SK-N-SH treated with all-trans-retinoic acid at 6 μM for 48 hours (cell line): ENCODE data around the gene CFAP100.

ENCODE experiments used
- ATAC-seq: fragments of 200-7000 bp; cut with Tn5 transposase; 3 replicates; pipeline ENCODE4 v1.9.1; 2020; ENCODE audit warnings: mild to moderate bottlenecking, moderate library complexity
- ARNTL ChIP-seq: fragments of 450-650 bp; formaldehyde crosslinking; IDR thresholded peaks from 2 replicates; pipeline ENCODE4 v1.5.0; 2020; ENCODE audit warnings: low read depth, mild to moderate bottlenecking, moderate library complexity, borderline replicate concordance
- BACH2 ChIP-seq: fragments of 250-450 bp; sonication (Bioruptor Pico); IDR thresholded peaks from 2 replicates; pipeline ENCODE4 v1.9.0; 2021; ENCODE audit warnings: mild to moderate bottlenecking, borderline replicate concordance
- CSDC2 ChIP-seq: fragments of 250-450 bp; sonication (Bioruptor Pico); IDR thresholded peaks from 2 replicates; pipeline ENCODE4 v1.5.0; 2020; ENCODE audit warnings: mild to moderate bottlenecking, moderate library complexity
- GLIS3 ChIP-seq: fragments of 250-450 bp; sonication (Bioruptor Pico); IDR thresholded peaks from 2 replicates; pipeline ENCODE4 v1.5.0; 2020; ENCODE audit warnings: mild to moderate bottlenecking, moderate library complexity
- ISL1 ChIP-seq: fragments of 250-450 bp; sonication (Bioruptor Pico); IDR thresholded peaks from 2 replicates; pipeline ENCODE4 v2.1.2; 2022; ENCODE audit warnings: mild to moderate bottlenecking, moderate library complexity
- OSR1 ChIP-seq: fragments of 250-450 bp; sonication (Bioruptor Pico); IDR thresholded peaks from 2 replicates; pipeline ENCODE4 v1.8.0; 2022; ENCODE audit warnings: moderate library complexity, mild to moderate bottlenecking, inconsistent platforms
- PPARA ChIP-seq: fragments of 250-450 bp; sonication (Bioruptor Pico); IDR thresholded peaks from 2 replicates; pipeline ENCODE4 v1.5.0; 2020; ENCODE audit warnings: mild to moderate bottlenecking, borderline replicate concordance
- RARB ChIP-seq: fragments of 250-450 bp; sonication (Bioruptor Pico); IDR thresholded peaks from 2 replicates; pipeline ENCODE4 v1.8.0; 2021; ENCODE audit warnings: mild to moderate bottlenecking, moderate library complexity
- SNAI2 ChIP-seq: fragments of 250-450 bp; sonication (Bioruptor Pico); IDR thresholded peaks from 2 replicates; pipeline ENCODE4 v1.5.0; 2020; ENCODE audit warnings: mild to moderate bottlenecking, moderate library complexity
- TCF4 ChIP-seq: fragments of 250-450 bp; sonication (Bioruptor Pico); IDR thresholded peaks from 2 replicates; pipeline ENCODE4 v1.8.0; 2021; ENCODE audit warnings: mild to moderate bottlenecking, moderate library complexity, borderline replicate concordance
- TOX ChIP-seq: fragments of 250-450 bp; sonication (Bioruptor Pico); IDR thresholded peaks from 2 replicates; pipeline ENCODE4 v1.8.0; 2021; ENCODE audit warnings: mild to moderate bottlenecking, moderate library complexity, borderline replicate concordance
- ZFP3 ChIP-seq: fragments of 250-450 bp; sonication (Bioruptor Pico); IDR thresholded peaks from 2 replicates; pipeline ENCODE4 v1.5.0; 2020; ENCODE audit warnings: mild to moderate bottlenecking, moderate library complexity
- ZFP30 ChIP-seq: fragments of 450-650 bp; formaldehyde crosslinking; IDR thresholded peaks from 2 replicates; pipeline ENCODE4 v1.5.0; 2022; ENCODE audit warnings: mild to moderate bottlenecking, moderate library complexity
- ZNF565 ChIP-seq: fragments of 450-650 bp; formaldehyde crosslinking; conservative IDR thresholded peaks from 2 replicates; pipeline ENCODE4 v1.5.0; 2020; ENCODE audit warnings: low read depth, mild to moderate bottlenecking, moderate library complexity
- ZNF8 ChIP-seq: fragments of 450-650 bp; formaldehyde crosslinking; IDR thresholded peaks from 2 replicates; pipeline ENCODE4 v1.5.0; 2020; ENCODE audit warnings: mild to moderate bottlenecking, moderate library complexity
- TF ChIP-seq, protein P1 (sequence below): fragments of 250-450 bp; sonication (Bioruptor Pico); IDR thresholded peaks from 2 replicates; pipeline ENCODE4 v1.5.1; 2020; ENCODE audit warnings: low read depth, mild to moderate bottlenecking, moderate library complexity
- TF ChIP-seq, protein P2 (sequence below): fragments of 250-450 bp; sonication (Bioruptor Pico); IDR thresholded peaks from 2 replicates; pipeline ENCODE4 v1.5.0; 2020; ENCODE audit warnings: mild to moderate bottlenecking, moderate library complexity
- TF ChIP-seq, protein P3 (sequence below): fragments of 250-450 bp; sonication (Bioruptor Pico); IDR thresholded peaks from 2 replicates; pipeline ENCODE4 v1.8.0; 2021; ENCODE audit warnings: low read depth, mild to moderate bottlenecking, moderate library complexity, borderline replicate concordance

The CFAP100 gene

GRCh38 chr3:126442856-126443242 lies 48.1 kb downstream of the CFAP100 start:
- ATAC-seq = no peak
- TF ChIP-seq TOX (no peak), PPARA (CRISPR knock-in tag) (no peak), ZNF8 (CRISPR knock-in tag) (no peak), ARNTL (CRISPR knock-in tag) (no peak), TCF4 (CRISPR knock-in tag) (no peak), SNAI2 (CRISPR knock-in tag) (no peak), ZNF565 (CRISPR knock-in tag) (no peak), GLIS3 (CRISPR knock-in tag) (no peak), ZFP30 (CRISPR knock-in tag) (no peak), BACH2 (CRISPR knock-in tag) (no peak), RARB (CRISPR knock-in tag) (no peak), OSR1 (CRISPR knock-in tag) (no peak), ISL1 (CRISPR knock-in tag) (no peak), CSDC2 (CRISPR knock-in tag) (no peak), ZFP3 (CRISPR knock-in tag) (no peak)
- TF ChIP-seq, protein P1, sequence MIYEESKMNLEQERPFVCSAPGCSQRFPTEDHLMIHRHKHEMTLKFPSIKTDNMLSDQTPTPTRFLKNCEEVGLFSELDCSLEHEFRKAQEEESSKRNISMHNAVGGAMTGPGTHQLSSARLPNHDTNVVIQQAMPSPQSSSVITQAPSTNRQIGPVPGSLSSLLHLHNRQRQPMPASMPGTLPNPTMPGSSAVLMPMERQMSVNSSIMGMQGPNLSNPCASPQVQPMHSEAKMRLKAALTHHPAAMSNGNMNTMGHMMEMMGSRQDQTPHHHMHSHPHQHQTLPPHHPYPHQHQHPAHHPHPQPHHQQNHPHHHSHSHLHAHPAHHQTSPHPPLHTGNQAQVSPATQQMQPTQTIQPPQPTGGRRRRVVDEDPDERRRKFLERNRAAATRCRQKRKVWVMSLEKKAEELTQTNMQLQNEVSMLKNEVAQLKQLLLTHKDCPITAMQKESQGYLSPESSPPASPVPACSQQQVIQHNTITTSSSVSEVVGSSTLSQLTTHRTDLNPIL (CRISPR knock-in tag) = no peak
- TF ChIP-seq, protein P2, sequence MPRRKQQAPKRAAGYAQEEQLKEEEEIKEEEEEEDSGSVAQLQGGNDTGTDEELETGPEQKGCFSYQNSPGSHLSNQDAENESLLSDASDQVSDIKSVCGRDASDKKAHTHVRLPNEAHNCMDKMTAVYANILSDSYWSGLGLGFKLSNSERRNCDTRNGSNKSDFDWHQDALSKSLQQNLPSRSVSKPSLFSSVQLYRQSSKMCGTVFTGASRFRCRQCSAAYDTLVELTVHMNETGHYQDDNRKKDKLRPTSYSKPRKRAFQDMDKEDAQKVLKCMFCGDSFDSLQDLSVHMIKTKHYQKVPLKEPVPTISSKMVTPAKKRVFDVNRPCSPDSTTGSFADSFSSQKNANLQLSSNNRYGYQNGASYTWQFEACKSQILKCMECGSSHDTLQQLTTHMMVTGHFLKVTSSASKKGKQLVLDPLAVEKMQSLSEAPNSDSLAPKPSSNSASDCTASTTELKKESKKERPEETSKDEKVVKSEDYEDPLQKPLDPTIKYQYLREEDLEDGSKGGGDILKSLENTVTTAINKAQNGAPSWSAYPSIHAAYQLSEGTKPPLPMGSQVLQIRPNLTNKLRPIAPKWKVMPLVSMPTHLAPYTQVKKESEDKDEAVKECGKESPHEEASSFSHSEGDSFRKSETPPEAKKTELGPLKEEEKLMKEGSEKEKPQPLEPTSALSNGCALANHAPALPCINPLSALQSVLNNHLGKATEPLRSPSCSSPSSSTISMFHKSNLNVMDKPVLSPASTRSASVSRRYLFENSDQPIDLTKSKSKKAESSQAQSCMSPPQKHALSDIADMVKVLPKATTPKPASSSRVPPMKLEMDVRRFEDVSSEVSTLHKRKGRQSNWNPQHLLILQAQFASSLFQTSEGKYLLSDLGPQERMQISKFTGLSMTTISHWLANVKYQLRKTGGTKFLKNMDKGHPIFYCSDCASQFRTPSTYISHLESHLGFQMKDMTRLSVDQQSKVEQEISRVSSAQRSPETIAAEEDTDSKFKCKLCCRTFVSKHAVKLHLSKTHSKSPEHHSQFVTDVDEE (CRISPR knock-in tag) = no peak
- TF ChIP-seq, protein P3, sequence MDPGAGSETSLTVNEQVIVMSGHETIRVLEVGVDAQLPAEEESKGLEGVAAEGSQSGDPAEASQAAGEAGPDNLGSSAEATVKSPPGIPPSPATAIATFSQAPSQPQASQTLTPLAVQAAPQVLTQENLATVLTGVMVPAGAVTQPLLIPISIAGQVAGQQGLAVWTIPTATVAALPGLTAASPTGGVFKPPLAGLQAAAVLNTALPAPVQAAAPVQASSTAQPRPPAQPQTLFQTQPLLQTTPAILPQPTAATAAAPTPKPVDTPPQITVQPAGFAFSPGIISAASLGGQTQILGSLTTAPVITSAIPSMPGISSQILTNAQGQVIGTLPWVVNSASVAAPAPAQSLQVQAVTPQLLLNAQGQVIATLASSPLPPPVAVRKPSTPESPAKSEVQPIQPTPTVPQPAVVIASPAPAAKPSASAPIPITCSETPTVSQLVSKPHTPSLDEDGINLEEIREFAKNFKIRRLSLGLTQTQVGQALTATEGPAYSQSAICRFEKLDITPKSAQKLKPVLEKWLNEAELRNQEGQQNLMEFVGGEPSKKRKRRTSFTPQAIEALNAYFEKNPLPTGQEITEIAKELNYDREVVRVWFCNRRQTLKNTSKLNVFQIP (CRISPR knock-in tag) = no peak

- ATAC-seq = no peak
- TF ChIP-seq, protein P1 (CRISPR knock-in tag) = no peak
- TF ChIP-seq BACH2 (CRISPR knock-in tag) = no peak
- TF ChIP-seq TOX = no peak
- TF ChIP-seq ARNTL (CRISPR knock-in tag) = no peak
- TF ChIP-seq GLIS3 (CRISPR knock-in tag) = no peak
- no peak for TF ChIP-seq PPARA (CRISPR knock-in tag)
- no peak for TF ChIP-seq ZNF565 (CRISPR knock-in tag)
- TF ChIP-seq, protein P3 (CRISPR knock-in tag) = no peak
- TF ChIP-seq CSDC2 (CRISPR knock-in tag) = no peak
- no peak for TF ChIP-seq OSR1 (CRISPR knock-in tag)
- no peak for TF ChIP-seq ISL1 (CRISPR knock-in tag)
- no peak for TF ChIP-seq ZNF8 (CRISPR knock-in tag)
- no peak for TF ChIP-seq ZFP3 (CRISPR knock-in tag)
Measured at GRCh38 chr3:126445506-126445905, 50.8 kb downstream of the CFAP100 start.

GRCh38 chr3:126446301-126446700 lies 51.6 kb downstream of the CFAP100 start:
- TF ChIP-seq PPARA (CRISPR knock-in tag) = no peak

GRCh38 chr3:126446791-126447190 lies 52.1 kb downstream of the CFAP100 start:
- peak; percentile 40; the same call in 2 of the 3 replicates for ATAC-seq
- TF ChIP-seq ISL1 (CRISPR knock-in tag) (no peak), OSR1 (CRISPR knock-in tag) (no peak)
- TF ChIP-seq, protein P3 (CRISPR knock-in tag) = no peak
- TF ChIP-seq, protein P2 (CRISPR knock-in tag) = no peak

More at GRCh38 chr3:126446301-126446700, 51.6 kb downstream of the CFAP100 start:
- no peak for ATAC-seq
